OCI-LY1 (cell line): ENCODE data around the gene TBX19.

ENCODE experiments used
- H2AFZ ChIP-seq: fragments of 200-600 bp; sonication (generic), shearing (Covaris generic); 2 replicates; pipeline ENCODE4 v1.6.0; 2014; ENCODE audit warnings: antibody characterized with exemption, mild to moderate bottlenecking, low read length
- H3F3A ChIP-seq: fragments of 200-600 bp; sonication (generic), shearing (Covaris generic); 2 replicates; pipeline ENCODE4 v1.6.0; 2014; ENCODE audit warnings: mild to moderate bottlenecking, antibody characterized with exemption, low read length, moderate library complexity; ENCODE audit not compliant: insufficient read depth
- H3K27ac ChIP-seq: fragments of 200-600 bp; sonication (generic); 2 replicates; pipeline ENCODE4 v1.5.1; 2014; ENCODE audit warnings: low read length, mixed run types, mild to moderate bottlenecking, low read depth; ENCODE audit not compliant: poor library complexity, severe bottlenecking
- H3K27me3 ChIP-seq: fragments of 200-600 bp; sonication (generic); 2 replicates; pipeline ENCODE4 v1.6.0; 2014; ENCODE audit warnings: antibody characterized with exemption, mild to moderate bottlenecking, low read length, moderate library complexity; ENCODE audit not compliant: insufficient read depth
- H3K36me3 ChIP-seq: fragments of 200-600 bp; sonication (generic); 2 replicates; pipeline ENCODE4 v1.6.1; 2014; ENCODE audit warnings: mild to moderate bottlenecking, antibody characterized with exemption, low read length, moderate library complexity, mixed read lengths; ENCODE audit not compliant: insufficient read depth
- H3K4me1 ChIP-seq: fragments of 200-600 bp; sonication (generic); 2 replicates; pipeline ENCODE4 v1.5.1; 2014; ENCODE audit warnings: mild to moderate bottlenecking, low read length, moderate library complexity; ENCODE audit not compliant: insufficient read depth, severe bottlenecking
- H3K4me2 ChIP-seq: fragments of 200-600 bp; sonication (generic), shearing (Covaris generic); 2 replicates; pipeline ENCODE4 v1.6.1; 2014; ENCODE audit warnings: low read length
- H3K4me3 ChIP-seq: fragments of 200-600 bp; sonication (generic); 2 replicates; pipeline ENCODE4 v1.5.1; 2014; ENCODE audit warnings: low read length, low read depth, mild to moderate bottlenecking, mixed read lengths; ENCODE audit not compliant: poor library complexity, severe bottlenecking
- H3K79me2 ChIP-seq: fragments of 200-600 bp; shearing (Covaris generic); 2 replicates; pipeline ENCODE4 v1.6.1; 2016; ENCODE audit warnings: mixed run types, low read length, mixed read lengths; ENCODE audit not compliant: insufficient read depth
- H3K9ac ChIP-seq: fragments of 200-600 bp; sonication (generic), shearing (Covaris generic); 2 replicates; pipeline ENCODE4 v1.6.1; 2014; ENCODE audit warnings: mild to moderate bottlenecking, low read length, mixed read lengths
- H3K9me2 ChIP-seq: fragments of 200-600 bp; sonication (generic), shearing (Covaris generic); 2 replicates; pipeline ENCODE4 v1.6.1; 2014; ENCODE audit warnings: low read depth, mild to moderate bottlenecking, low read length, mixed read lengths
- H3K9me3 ChIP-seq: fragments of 200-600 bp; shearing (Covaris generic); 2 replicates; pipeline ENCODE4 v1.6.1; 2014; ENCODE audit warnings: low read length, mixed read lengths
- H4K20me1 ChIP-seq: fragments of 200-600 bp; sonication (generic), shearing (Covaris generic); 2 replicates; pipeline ENCODE4 v1.6.0; 2016; ENCODE audit warnings: mild to moderate bottlenecking, low read length; ENCODE audit not compliant: insufficient read depth
- CTCF ChIP-seq: fragments of 200-600 bp; sonication (generic), shearing (Covaris generic); IDR thresholded peaks from 2 replicates; pipeline ENCODE4 v1.5.1; 2017; ENCODE audit warnings: mild to moderate bottlenecking, antibody characterized with exemption, low read length, moderate library complexity, mixed read lengths
- EZH2 ChIP-seq: fragments of 200-600 bp; sonication (generic), shearing (Covaris generic); IDR thresholded peaks from 2 replicates; pipeline ENCODE4 v1.8.0; 2017; ENCODE audit warnings: borderline replicate concordance, mixed run types, mild to moderate bottlenecking, antibody characterized with exemption, low read length, moderate library complexity, mixed read lengths

Gene TBX19

GRCh38 chr1:168301664-168302320 lies 21.1 kb downstream of the TBX19 start:
- no peaks in the 10 kb centered on the region for H3F3A ChIP-seq
- no peak for TF ChIP-seq CTCF
- no peaks in the 10 kb centered on the region for H4K20me1 ChIP-seq
- no peaks in the 10 kb centered on the region for H3K9me2 ChIP-seq
- no peak overlapping the region for H2AFZ ChIP-seq
- H3K36me3 ChIP-seq = no peaks in the 10 kb centered on the region
- H3K27ac ChIP-seq = no peak overlapping the region
- no peak overlapping the region for H3K9ac ChIP-seq
- no peaks in the 10 kb centered on the region for H3K4me1 ChIP-seq
- H3K9me3 ChIP-seq = no peaks in the 10 kb centered on the region
- H3K79me2 ChIP-seq = no peaks in the 10 kb centered on the region
- H3K4me3 ChIP-seq = no peak overlapping the region
- no peak overlapping the region for H3K4me2 ChIP-seq
- no peaks in the 10 kb centered on the region for H3K27me3 ChIP-seq

DNA sequence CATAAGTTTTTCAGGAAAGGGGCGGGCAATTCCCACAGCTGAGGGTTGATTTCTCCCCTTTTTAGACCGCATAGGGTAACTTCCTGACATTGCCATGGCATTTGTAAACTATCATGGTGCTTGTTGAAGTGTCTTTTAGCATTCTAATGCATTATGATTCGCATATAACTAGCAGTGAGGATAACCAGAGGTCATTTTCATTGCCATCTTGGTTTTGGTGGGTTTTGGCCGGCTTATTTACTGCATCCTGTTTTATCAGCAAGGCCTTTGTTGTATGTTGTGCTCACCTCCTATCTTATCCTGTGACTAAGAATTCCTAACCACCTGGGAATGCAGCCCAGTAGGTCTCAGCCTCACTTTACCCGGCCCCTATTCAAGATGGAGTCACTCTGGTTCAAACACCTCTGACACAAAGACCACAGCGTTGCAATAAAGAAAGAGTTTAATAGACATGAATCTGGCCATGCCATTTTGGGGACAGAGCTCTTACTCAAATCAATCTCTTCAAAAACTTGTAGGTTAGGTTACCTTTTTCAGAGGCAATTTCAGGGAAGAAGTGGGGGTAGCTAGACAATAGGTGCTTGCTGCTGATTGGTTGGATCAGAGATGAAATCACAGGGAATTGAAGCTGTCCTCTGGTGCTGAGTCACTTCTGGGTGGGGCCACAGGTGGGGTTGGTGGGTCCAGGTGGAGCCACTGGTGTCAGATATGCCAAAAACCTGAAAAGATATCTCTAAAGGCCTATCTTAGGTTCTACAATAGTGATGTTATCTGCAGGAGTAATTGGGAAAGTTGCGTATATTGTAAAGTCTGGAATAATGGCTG lies 23.3 kb downstream of the TBX19 start:
- Histone ChIP-seq H3K4me3 (no peak overlapping the region), H3F3A (no peaks in the 10 kb centered on the region), H3K79me2 (no peaks in the 10 kb centered on the region), H3K9ac (no peak overlapping the region), H3K4me2 (no peak overlapping the region), H3K4me1 (no peaks in the 10 kb centered on the region), H2AFZ (no peak overlapping the region), H4K20me1 (no peaks in the 10 kb centered on the region), H3K27ac (no peak overlapping the region), H3K9me3 (no peaks in the 10 kb centered on the region), H3K36me3 (no peaks in the 10 kb centered on the region), H3K9me2 (no peaks in the 10 kb centered on the region), H3K27me3 (no peaks in the 10 kb centered on the region)
- TF ChIP-seq CTCF = no peak
- TF ChIP-seq EZH2 = no peak

DNA sequence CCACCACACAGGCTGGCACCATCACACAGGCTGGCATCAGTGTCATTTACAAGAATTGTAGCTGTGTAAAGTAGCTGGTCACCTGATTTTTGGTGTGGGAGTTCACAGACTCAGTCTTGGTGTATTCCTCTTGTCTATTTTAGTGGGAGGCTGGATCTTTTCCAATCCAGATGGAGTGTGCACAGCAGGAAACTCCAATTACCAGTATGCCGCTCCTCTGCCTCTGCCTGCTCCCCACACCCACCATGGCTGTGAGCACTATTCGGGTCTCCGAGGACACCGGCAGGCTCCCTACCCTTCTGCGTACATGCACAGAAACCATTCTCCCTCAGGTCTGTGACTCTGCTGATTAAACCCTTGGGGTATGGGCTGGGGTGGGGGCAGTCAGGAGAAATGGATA lies 24.2 kb downstream of the TBX19 start:
- H3K9me3 ChIP-seq = no peaks in the 10 kb centered on the region
- no peaks in the 10 kb centered on the region for H3K36me3 ChIP-seq
- H3K4me3 ChIP-seq = no peak overlapping the region
- no peaks in the 10 kb centered on the region for H3K27me3 ChIP-seq
- no peaks in the 10 kb centered on the region for H3F3A ChIP-seq
- no peak overlapping the region for H3K4me2 ChIP-seq
- no peak for TF ChIP-seq CTCF
- TF ChIP-seq EZH2 = no peak
- no peaks in the 10 kb centered on the region for H3K4me1 ChIP-seq
- no peak overlapping the region for H3K27ac ChIP-seq
- H4K20me1 ChIP-seq = no peaks in the 10 kb centered on the region
- no peaks in the 10 kb centered on the region for H3K79me2 ChIP-seq
- no peak overlapping the region for H2AFZ ChIP-seq
- H3K9ac ChIP-seq = no peak overlapping the region
- H3K9me2 ChIP-seq = no peaks in the 10 kb centered on the region
